WERI-Rb-1 (cell line): ENCODE measurements around the gene ZNF358.

Experiments
- DNase-seq: peaks from one replicate; pipeline ENCODE4 v3.0.0-alpha.2; 2020
- H3K27ac ChIP-seq: fragments of 250-450 bp; sonication (Bioruptor Pico); 2 replicates; pipeline ENCODE4 v1.5.1; 2020; ENCODE audit warnings: mild to moderate bottlenecking, moderate library complexity
- H3K27me3 ChIP-seq: fragments of 250-450 bp; sonication (Bioruptor Pico); 2 replicates; pipeline ENCODE4 v1.5.1; 2021; ENCODE audit warnings: mild to moderate bottlenecking, low read depth, moderate library complexity; ENCODE audit not compliant: insufficient read depth, severe bottlenecking
- H3K36me3 ChIP-seq: fragments of 250-450 bp; sonication (Bioruptor Pico); 2 replicates; pipeline ENCODE4 v1.5.1; 2020; ENCODE audit warnings: mild to moderate bottlenecking, moderate library complexity
- H3K4me3 ChIP-seq: 2 replicates; pipeline ENCODE4 v1.5.1; 2011; ENCODE audit warnings: low read depth, mild to moderate bottlenecking, control low read depth, low read length
- H3K9me3 ChIP-seq: fragments of 250-450 bp; sonication (Bioruptor Pico); 2 replicates; pipeline ENCODE4 v1.5.1; 2021; ENCODE audit warnings: mild to moderate bottlenecking, moderate library complexity; ENCODE audit not compliant: severe bottlenecking
- TF ChIP-seq, protein P1 (sequence below): IDR thresholded peaks from 2 replicates; pipeline ENCODE4 v1.5.1; 2011; ENCODE audit warnings: low read depth, mild to moderate bottlenecking, control low read depth, inconsistent platforms, low read length

The ZNF358 gene

DNA sequence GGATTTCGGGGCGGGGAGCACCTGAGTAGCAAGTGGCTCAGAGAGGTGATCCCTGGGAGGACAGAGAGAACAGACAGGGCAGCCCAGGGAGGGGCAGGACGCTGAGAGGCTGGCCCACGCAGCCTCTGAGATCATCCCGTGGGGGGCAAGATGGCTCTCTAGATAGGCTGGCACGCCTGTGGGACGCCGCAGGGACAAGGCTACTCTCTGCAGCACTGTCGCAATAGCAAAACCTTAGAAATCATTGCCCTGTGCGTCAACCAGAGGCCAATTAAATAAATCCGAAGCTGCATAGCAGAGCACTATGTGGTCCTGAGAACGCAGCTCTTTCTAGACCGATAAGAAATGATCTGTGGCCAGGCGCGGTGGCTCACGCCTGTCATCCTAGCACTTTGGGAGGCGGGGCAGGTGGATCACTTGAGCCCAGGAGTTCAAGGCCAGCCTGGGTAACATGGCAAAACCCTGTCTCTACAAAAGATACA, 32.1 kb upstream of the ZNF358 start:
- Histone ChIP-seq H3K27me3 (no peaks in the 10 kb centered on the region), H3K9me3 (peaks cover 5% of the 10 kb centered on the region), H3K4me3 (no peak overlapping the region), H3K27ac (no peak overlapping the region), H3K36me3 (no peaks in the 10 kb centered on the region)
- DNase-seq, result no peak
- TF ChIP-seq, protein P1, sequence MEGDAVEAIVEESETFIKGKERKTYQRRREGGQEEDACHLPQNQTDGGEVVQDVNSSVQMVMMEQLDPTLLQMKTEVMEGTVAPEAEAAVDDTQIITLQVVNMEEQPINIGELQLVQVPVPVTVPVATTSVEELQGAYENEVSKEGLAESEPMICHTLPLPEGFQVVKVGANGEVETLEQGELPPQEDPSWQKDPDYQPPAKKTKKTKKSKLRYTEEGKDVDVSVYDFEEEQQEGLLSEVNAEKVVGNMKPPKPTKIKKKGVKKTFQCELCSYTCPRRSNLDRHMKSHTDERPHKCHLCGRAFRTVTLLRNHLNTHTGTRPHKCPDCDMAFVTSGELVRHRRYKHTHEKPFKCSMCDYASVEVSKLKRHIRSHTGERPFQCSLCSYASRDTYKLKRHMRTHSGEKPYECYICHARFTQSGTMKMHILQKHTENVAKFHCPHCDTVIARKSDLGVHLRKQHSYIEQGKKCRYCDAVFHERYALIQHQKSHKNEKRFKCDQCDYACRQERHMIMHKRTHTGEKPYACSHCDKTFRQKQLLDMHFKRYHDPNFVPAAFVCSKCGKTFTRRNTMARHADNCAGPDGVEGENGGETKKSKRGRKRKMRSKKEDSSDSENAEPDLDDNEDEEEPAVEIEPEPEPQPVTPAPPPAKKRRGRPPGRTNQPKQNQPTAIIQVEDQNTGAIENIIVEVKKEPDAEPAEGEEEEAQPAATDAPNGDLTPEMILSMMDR, result no peak

GRCh38 chr19:7486923-7487322, 29.0 kb upstream of the ZNF358 start:
- TF ChIP-seq, protein P1, result no peak
- Histone ChIP-seq H3K27ac (no peak overlapping the region), H3K4me3 (no peak overlapping the region), H3K27me3 (no peaks in the 10 kb centered on the region), H3K9me3 (no peaks in the 10 kb centered on the region), H3K36me3 (no peaks in the 10 kb centered on the region)
- DNase-seq, result no peak

DNA sequence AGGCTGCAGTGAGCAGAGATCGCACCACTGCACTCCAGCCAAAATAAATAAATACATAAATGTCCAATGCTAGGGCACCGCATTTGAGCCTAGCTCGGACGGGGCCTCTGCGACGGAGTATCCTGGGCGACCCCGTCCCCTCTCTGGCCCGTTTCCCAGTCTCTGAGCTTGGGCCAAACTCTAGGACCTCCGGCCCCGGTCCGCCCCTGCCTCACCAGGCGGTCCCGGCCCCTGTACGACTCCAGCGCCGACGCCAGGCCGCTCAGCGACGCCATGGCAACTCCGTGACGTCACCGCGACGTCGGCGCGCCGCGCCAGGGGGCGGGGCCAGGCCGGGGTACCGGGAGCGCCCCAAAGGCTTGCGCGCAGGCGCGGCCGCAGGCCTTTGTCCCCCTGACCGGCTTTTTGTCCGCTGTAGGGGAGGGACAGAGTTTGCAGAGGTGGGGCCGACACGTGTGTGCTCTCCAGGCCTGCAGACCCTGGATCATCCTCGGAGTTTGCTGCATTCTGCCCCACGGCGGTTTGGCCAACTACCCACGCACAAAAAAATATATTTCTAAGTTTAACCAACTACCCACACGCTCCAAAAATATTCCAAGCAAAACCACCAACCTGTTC, 27.1 kb upstream of the ZNF358 start, which contains the start of gene PEX11G:
Gene PEX11G (minus strand): TSS at position 300 of the 618 bp plus-strand sequence. CDS start 25 bp downstream, at position 275.
- Histone ChIP-seq H3K36me3 (no peaks in the 10 kb centered on the region), H3K27ac (no peak within 1 kb of the TSS), H3K4me3 (no peak within 1 kb of the TSS), H3K9me3 (no peaks in the 10 kb centered on the region), H3K27me3 (no peaks in the 10 kb centered on the region)
- TF ChIP-seq, protein P1, result no peak
- no peak for DNase-seq

- Histone ChIP-seq H3K27me3 (no peaks in the 10 kb centered on the region), H3K9me3 (no peaks in the 10 kb centered on the region), H3K27ac (no peak overlapping the region), H3K36me3 (no peaks in the 10 kb centered on the region), H3K4me3 (no peak overlapping the region)
- TF ChIP-seq, protein P1, result no peak
- DNase-seq, result no peak
Measured at GRCh38 chr19:7489609-7490044, 26.3 kb upstream of the ZNF358 start.

DNA sequence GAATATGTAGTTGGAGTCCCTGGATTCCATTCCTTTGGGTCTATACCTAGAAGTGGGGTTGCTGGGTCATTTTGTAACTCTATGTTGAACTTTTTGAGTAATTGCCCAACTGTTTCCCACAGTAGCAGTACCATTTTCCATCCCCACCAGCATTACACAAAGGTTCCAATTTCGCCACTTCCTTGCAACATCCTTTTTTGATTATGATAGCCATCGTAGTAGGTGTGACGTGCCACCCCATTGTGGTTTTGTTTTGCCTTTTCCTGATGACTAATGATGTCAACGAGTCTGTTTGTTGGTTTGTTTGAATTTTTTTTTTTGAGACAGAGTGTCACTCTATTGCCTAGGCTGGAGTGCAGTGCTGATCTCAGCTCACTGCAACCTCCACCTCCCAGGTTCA, 23.8 kb upstream of the ZNF358 start:
- H3K27me3 ChIP-seq, result peaks cover 3% of the 10 kb centered on the region
- no peak overlapping the region for H3K27ac ChIP-seq
- TF ChIP-seq, protein P1, result no peak
- H3K36me3 ChIP-seq, result no peaks in the 10 kb centered on the region
- H3K4me3 ChIP-seq, result no peak overlapping the region
- no peaks in the 10 kb centered on the region for H3K9me3 ChIP-seq
- DNase-seq, result no peak

- Histone ChIP-seq H3K27me3 (peaks cover 3% of the 10 kb centered on the region), H3K27ac (no peak overlapping the region), H3K36me3 (no peaks in the 10 kb centered on the region), H3K9me3 (no peaks in the 10 kb centered on the region), H3K4me3 (no peak overlapping the region)
- TF ChIP-seq, protein P1, result no peak
- no peak for DNase-seq
Measured at GRCh38 chr19:7492558-7492957, 23.3 kb upstream of the ZNF358 start.
